ENCODE results near the gene OTOR.

OTOR gene

DNA sequence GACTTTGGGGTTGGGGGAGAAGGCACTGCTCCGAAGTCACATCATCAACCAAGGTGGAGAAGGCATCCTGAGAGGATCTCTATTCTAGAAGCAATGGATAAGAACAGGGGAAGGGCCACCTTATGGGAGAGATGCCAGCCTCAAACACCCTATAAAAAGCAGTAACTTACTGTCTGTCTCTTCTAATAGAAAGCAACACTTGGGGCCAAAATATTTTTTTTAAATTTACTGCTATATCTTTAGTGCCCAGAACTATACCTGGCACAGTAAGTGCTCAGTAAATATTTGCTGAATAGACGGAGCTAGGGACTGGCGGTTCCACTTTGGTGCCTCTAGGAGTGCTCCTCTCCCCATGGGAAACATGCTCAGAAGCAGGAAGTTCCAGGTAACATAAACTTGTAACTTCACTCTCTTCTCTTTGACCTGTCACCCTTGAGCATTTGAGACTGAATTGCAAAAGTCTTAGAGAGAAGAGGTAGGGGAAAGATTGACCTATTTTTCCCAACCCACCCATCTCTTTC is 807 bp upstream of the OTOR start:
- in situ Hi-C loops (cut with HindIII; ENCODE audit: low sequenced_read_pairs), result no loop called here

DNA sequence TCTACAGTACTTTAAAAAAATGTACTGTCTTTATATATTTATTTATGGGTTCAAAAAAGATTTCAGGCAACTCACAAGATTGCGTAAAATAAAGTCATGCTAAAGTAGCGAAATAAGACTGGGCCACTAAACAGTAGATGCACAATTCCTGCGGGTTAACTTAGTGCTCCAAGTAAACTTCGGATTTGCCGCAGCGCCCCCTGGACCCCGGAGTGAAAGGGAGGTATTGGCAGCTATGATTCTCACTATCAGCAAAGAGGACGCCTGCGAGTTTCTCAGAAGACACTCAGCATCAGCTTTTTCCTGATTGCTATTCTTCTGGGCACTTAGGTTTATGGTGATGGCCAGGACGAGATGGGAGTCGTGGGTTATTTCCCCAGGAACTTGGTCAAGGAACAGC is 1.4 kb downstream of the OTOR start:
- in situ Hi-C loops (cut with HindIII; ENCODE audit: low sequenced_read_pairs), result no loop called here

DNA sequence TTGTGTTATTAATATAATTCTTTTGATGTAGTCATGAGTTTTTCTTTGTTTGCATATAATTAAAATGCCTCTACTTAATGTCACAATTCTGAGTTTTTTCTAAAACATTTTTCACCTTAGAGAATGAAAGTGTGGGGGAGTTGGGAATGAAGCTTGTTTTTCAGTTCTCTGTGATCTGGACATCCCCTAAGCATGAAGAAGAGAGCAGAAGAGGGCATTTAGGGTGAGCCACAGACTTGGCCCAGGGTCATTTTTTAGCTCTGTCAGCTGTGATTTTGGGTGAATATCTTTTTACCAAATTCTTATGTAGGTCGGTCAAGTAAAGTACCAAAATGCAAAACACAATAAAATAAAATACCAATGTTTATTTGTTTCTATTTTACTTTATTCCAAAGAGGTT is 3.9 kb downstream of the OTOR start:
- in situ Hi-C loops (cut with HindIII; ENCODE audit: low sequenced_read_pairs), result no loop called here

DNA sequence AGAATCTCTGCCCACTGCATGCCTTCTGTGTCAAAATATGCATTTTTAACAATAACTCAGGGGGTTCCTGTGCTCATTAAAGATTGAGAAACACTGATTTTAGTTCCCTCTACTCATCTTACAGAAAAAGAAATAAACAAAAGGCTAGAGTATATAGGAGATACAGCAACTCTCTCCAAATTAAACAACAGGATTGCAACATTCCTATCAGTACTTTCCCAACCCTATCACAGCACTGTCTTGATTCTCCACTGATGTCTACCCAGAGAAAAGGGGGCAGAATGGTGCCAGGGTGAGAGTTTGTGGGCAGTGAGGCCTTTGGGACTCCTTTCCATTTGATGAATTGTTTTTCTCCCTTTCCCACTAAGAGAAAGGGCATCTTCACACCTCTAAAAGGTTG is 4.7 kb downstream of the OTOR start:
- in situ Hi-C loops (cut with HindIII; ENCODE audit: low sequenced_read_pairs), result no loop called here

DNA sequence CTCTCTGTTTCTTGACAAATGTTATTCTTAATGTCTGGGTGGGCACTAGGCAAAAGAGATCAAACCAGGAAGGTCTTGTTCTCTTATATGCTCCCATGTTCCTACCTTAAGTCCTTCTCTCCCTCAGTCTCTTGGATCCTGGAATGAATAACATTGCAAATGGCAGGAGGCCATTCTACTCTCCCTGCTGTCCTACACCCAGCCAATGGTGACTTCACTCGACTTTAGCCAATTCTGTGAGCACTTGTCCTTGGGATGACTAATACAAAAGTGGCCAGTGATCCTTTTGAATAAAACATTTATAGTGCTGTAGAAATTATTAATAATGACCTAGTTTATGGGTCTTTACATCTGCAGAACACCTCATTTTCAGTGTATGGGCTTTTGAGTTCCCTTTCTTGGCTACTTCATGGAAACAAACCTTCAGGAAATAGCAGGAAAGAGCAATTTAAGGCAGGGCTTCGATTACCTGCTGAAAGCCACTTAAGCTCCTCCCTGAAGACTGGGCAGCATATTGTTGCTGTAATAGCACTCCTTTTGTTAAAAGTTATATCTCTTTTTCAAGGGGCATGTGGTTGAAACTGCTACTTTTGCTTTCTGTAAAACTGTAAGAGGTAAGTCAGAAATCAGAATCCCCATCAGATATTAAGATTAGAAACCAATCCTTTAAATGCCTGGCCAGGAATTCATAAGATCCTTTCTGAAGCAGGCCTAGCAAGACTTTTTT is 10.5 kb downstream of the OTOR start:
- in situ Hi-C loops (cut with HindIII; ENCODE audit: low sequenced_read_pairs), result no loop called here

DNA sequence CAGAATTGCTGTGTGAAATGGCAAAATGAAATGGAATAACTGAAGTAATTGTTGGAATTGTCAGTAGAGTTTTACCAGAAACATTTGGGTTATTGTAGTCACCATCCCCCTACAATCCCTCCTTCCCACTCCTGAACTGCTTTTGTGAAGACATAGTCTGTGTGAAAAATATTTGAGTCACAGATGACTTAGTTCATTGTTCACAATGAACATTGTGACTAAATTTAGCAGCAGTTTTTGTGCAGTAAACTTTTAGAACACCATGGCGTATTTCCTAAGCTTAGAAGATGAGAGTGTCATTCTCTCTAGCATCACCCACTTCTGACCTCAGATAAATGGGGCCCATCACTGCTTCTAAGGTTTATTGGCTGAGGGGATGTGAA is 11.0 kb downstream of the OTOR start:
- in situ Hi-C loops (cut with HindIII; ENCODE audit: low sequenced_read_pairs), result no loop called here

DNA sequence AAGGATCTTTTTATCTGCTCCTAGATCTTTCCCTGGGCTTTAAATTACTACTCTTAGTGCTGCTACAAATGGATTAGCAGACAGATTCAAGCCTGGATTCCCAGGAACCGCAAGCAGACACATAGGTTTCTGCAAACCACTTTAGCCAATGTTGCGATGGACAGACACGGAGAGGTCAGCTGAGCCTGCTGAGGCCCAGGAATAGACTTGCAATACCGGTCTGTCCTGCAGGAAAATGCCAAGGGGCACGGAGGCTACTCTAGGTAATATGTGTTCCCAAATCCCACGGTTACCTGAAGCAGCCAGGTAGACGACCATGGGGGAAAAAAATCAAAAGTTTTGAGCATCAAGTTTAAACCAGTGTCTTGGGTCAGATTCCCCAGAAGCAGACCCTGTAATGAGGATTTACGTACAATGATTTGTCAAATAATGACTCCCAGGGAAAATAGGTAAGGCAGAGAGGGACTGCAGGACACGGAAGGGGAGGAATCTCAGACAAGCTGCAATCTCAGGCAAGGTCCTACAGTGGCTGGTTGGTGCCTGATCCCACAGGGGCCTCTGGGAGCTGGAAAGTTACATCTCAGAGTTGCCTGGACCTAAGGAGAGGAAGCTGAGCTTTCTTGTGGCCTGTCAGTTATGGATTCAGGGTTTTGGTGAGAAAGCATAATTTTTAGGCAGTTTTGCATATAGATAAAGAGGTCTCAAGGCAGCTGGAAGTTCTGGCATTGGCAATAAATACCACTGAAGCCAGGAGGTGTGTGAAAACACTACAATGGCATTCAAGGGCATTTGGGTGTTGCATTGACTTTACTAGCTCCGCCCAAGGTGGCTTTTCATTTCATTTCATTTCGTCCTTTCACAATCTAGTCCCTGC is 12.5 kb downstream of the OTOR start:
- in situ Hi-C loops (cut with HindIII; ENCODE audit: low sequenced_read_pairs), result no loop called here

DNA sequence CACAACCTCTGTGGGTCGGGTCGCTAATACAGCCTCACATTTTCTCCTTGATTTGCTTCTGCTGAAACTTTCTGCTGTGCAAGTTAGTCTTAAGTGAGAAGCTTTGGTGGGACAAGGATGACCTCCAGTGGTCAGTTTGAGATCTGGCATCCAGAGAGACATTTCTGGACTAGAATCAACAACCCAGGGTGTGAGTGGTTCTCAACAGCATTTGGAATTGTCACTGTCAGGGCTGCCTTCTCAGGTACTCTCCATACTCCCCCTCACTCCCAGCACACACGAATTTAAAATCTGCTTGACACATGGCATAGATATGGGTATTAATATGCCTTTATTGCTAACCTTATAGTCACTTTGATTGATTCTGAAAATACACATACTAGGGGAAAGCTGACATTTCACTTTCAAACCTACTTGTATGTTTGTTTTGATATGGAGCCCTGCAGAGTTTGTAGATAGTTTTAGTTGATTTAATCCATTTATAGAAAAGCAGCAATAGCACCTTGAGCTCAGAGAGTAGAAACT is 13.2 kb downstream of the OTOR start:
- in situ Hi-C loops (cut with HindIII; ENCODE audit: low sequenced_read_pairs), result no loop called here

DNA sequence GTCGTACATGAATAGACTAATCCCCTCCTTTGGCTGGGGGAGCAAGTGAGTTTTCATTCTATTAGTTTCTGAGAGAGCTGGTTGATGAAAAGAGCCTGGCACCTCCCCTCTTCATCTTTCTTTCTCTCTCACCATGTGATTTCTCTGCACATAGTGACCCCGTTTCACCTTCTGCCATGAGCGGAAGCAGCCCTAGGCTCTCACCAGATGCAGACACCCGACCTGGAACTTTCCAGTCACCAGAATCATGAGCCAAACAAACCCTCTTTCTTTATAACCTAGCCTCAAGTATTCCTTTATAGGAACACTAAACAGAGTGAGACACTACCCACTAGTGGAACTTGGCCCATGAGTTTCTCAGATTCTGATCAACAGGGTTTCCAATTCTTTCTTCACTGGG is 16.4 kb downstream of the OTOR start:
- in situ Hi-C loops (cut with HindIII; ENCODE audit: low sequenced_read_pairs), result no loop called here

DNA sequence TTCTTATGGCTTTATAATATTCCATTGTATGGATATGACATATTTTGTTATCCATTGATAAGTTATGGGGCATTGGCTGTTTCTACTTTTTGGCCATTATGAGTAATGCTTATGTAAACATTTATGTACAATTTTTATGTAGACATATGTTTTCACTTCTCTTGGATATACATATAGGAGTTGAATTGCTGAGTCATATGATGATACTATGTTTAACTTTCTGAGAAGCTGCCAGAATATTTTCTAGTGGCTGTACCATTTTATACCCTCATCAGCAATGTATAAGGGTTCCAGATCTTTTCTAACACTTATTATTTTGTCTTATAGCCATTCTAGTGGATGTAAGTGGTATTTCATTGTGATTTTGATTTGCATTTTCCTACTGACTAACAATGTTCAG is 23.1 kb downstream of the OTOR start:
- in situ Hi-C loops (cut with HindIII; ENCODE audit: low sequenced_read_pairs), result no loop called here

DNA sequence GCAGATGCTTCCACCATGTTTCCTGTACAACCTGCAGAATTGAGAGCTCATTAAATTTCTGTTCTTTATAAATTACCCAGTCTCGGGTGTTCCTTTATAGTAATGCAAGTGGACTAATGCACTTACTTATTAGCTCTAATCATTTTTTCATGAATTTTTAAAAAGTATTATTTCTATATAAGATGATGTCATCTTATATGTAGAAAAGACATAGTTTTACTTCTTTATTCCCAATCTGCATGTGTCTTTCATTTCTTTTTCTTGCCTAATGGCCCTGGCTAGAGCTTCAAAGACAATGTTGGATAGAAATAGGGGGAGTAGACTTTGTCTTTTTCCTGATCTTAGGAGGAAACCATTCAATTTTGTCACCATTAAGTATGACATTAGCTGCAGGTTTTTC is 27.8 kb downstream of the OTOR start:
- in situ Hi-C loops (cut with HindIII; ENCODE audit: low sequenced_read_pairs), result no loop called here

DNA sequence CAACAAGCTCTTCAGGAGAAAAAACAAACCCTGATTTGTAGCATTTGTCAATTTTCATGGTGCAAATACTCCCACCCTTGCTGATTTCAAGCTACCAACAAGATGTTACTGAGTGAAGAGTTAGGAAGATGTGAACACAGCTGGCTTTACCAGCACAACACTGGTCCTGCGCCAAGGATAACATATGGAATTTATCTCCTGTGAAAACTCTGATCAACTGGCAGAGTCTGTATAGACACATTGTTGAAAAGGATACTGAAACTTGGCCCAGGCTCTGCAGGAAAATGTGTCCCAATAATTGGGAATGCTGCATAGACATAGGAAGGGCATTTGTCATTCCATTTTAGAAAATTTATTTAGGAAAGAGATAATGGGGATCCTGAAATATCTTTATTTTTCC is 29.0 kb downstream of the OTOR start:
- in situ Hi-C loops (cut with HindIII; ENCODE audit: low sequenced_read_pairs), result no loop called here

DNA sequence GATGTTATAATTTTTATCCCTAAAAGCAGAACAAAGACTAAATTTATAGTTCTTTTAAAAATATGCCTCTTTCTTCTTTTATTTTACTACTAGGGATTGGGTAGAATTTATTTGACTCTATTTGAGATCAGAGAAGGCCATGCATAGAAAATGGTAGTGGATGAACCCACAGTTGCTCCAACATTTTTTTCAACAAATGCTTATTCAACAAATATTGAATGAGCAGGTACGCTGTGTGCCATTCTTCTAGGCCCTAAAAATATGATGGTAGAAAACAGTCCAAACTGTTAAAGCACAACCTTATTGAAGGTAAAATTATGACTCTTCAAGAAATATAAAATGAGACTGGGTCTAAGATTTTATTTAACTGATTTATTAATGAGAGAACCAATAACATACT is 30.0 kb downstream of the OTOR start:
- in situ Hi-C loops (cut with HindIII; ENCODE audit: low sequenced_read_pairs), result no loop called here

DNA sequence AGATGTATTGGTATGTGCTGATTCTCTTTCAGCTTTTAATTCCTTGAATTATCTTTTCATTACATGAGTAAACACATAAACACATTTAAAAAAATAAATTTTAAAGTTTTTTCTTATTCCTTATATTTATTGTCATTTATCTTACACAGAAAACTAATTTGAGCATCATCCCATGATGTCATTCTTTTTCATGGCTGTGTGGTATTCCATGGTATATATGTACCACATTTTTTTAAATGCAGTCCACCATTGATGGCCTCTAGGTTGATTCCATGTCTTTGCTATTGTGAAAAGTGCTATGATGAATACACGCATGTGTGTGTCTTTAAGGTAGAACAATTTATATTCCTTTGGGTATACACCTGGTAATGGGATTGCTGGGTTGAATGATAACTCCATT is 33.3 kb downstream of the OTOR start:
- in situ Hi-C loops (cut with HindIII; ENCODE audit: low sequenced_read_pairs), result no loop called here

DNA sequence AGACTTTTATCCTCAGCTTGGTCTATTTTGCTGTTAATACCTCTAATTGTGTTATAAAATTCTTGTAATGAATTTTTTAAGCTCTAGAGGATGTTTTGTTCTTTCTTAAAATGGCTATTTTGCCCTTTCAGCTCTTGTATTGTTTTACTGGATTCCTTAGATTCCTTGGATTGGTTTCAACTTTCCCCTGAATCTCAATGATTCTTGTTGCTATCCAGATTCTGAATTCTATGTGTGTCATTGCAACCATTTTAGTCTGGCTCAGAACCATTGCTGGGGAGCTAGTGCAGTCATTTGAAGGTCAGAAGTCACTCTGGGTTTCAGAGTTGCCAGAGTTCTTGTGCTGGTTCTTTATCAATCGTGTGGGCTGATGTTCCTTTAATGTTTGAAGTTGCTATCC is 37.1 kb downstream of the OTOR start:
- in situ Hi-C loops (cut with HindIII; ENCODE audit: low sequenced_read_pairs), result no loop called here
